Upper lobe of left lung (tissue), 6 donors: ENCODE measurements around the gene IL16. TPM values are rescaled to one million over a fixed set of nuclear protein-coding genes. Genes with fewer than 3 reads are reported as not detected.

Source experiments
- ATAC-seq, 2 donors: fragments of 200-7000 bp; cut with Tn5 transposase; one replicate each; pipeline ENCODE4 v1.9.1; 2022; ENCODE audit warnings: mild to moderate bottlenecking in 2 of 2, moderate library complexity in 2 of 2; ENCODE audit not compliant: low FRiP score in 2 of 2
- DNase-seq, 2 donors: peaks; one replicate each; pipeline ENCODE4 v3.0.0-alpha.2; 2019 to 2020
- H3K27ac ChIP-seq, 4 donors: fragments of 200-600 bp; sonication (generic); one replicate each; pipeline ENCODE4 v1.5.1; 2016 to 2019
- H3K27me3 ChIP-seq, 4 donors: fragments of 200-600 bp; sonication (generic); one replicate each; pipeline ENCODE4 v1.5.1; 2017 to 2019
- H3K36me3 ChIP-seq, 4 donors: fragments of 200-600 bp; sonication (generic); one replicate each; pipeline ENCODE4 v1.5.1; 2016 to 2019
- H3K4me1 ChIP-seq, 4 donors: fragments of 200-600 bp; sonication (generic); one replicate each; pipeline ENCODE4 v1.5.1; 2018 to 2019
- H3K4me3 ChIP-seq, 4 donors: fragments of 200-600 bp; sonication (generic); one replicate each; pipeline ENCODE4 v1.5.1; 2017 to 2019; ENCODE audit warnings: mild to moderate bottlenecking in 2 of 4, moderate library complexity in 1 of 4
- H3K9me3 ChIP-seq, 4 donors: fragments of 200-600 bp; sonication (generic); one replicate each; pipeline ENCODE4 v1.5.1; 2018 to 2019
- CTCF ChIP-seq, 6 experiments: fragments of 450-650 bp in 4 of 6; fragments of 200-600 bp in 2 of 6; sonication (generic) in 2 of 6; IDR thresholded peaks; one replicate each; pipeline ENCODE4 v1.5.1; 2016 to 2019; ENCODE audit warnings: antibody characterized with exemption in 6 of 6
- EP300 ChIP-seq, 4 donors: sonication (generic); formaldehyde crosslinking; IDR thresholded peaks; one replicate each; pipeline ENCODE4 v1.5.1; 2017; ENCODE audit warnings: antibody characterized with exemption in 4 of 4, control low read depth in 2 of 4
- POLR2A ChIP-seq, 4 donors: fragments of 450-650 bp; IDR thresholded peaks; one replicate each; pipeline ENCODE4 v1.5.1; 2016 to 2017; ENCODE audit warnings: antibody characterized with exemption in 4 of 4, mild to moderate bottlenecking in 2 of 4
- POLR2AphosphoS5 ChIP-seq, 2 donors: sonication (generic); formaldehyde crosslinking; IDR thresholded peaks; one replicate each; pipeline ENCODE4 v1.5.1; 2017; ENCODE audit warnings: antibody characterized with exemption in 2 of 2
- WGBS, 2 donors: methylation state at CpG; one replicate each; pipeline ENCODE4 v1.1.5; 2017 to 2018; 5-methylcytosine and 5-hydroxymethylcytosine counted together
- total RNA-seq, 6 donors: library from RNA; depleted of rRNA in 4 of 6; stranded (reverse); fragments of >200 nt in 4 of 6; gene quantifications; one replicate each; pipeline versions ENCODE4 v1.1.0 to v1.2.1, GENCODE V29; 2016 to 2021
- donor health status: DM: no; HTN: no; CAD: no; lungs with moderate emphysema.
- donor health status: DM: no; HTN: yes; CAD: no; lungs with severe emphysema.

Gene IL16
- total RNA-seq, 6 donors from 2014 or later, result 18.9 to 102 (median 31.8) TPM

GRCh38 chr15:81184188-81184587 lies 12.5 kb upstream of the IL16 start:
- H3K36me3 ChIP-seq, result no peaks in the 10 kb centered on the region
- DNase-seq, result peak in 1 of 2 donors; percentile 47
- H3K27me3 ChIP-seq, result no peaks in the 10 kb centered on the region
- ATAC-seq, result peak; percentile 64 to 74
- TF ChIP-seq EP300 (IDR thresholded peaks at IDR 0.05) (no peak), POLR2A (IDR thresholded peaks at IDR 0.05) (peak in 1 of 4 donors; percentile 32), POLR2AphosphoS5 (IDR thresholded peaks at IDR 0.05) (peak; percentile 69 to 73), CTCF (IDR thresholded peaks at IDR 0.05) (no peak)
- no peaks in the 10 kb centered on the region for H3K9me3 ChIP-seq
- 47 to 67% methylated on average over 5 of the region's 5 CpGs for WGBS, 2 donors
- peak overlapping the region in 3 of 4 donors; percentile 25 to 41 (median 32) for H3K4me3 ChIP-seq
- peaks cover 0 to 4% (median 0%) of the 10 kb centered on the region in 4 donors for H3K4me1 ChIP-seq
- H3K27ac ChIP-seq, result peak overlapping the region; percentile 24 to 70 (median 56)

- Histone ChIP-seq H3K4me1 (peaks cover 0 to 4% (median 2%) of the 10 kb centered on the region in 4 donors), H3K4me3 (no peak overlapping the region), H3K27ac (peak overlapping the region in 3 of 4 donors; percentile 44 to 51 (median 50)), H3K27me3 (no peaks in the 10 kb centered on the region), H3K36me3 (no peaks in the 10 kb centered on the region), H3K9me3 (no peaks in the 10 kb centered on the region)
- 76 to 85% methylated on average over 5 of the region's 5 CpGs for WGBS, 2 donors
- ATAC-seq (no peak), DNase-seq (no peak)
- TF ChIP-seq EP300 (IDR thresholded peaks at IDR 0.05) (no peak), POLR2A (IDR thresholded peaks at IDR 0.05) (no peak), CTCF (IDR thresholded peaks at IDR 0.05) (no peak), POLR2AphosphoS5 (IDR thresholded peaks at IDR 0.05) (no peak)
Measured at GRCh38 chr15:81185631-81186295, 10.9 kb upstream of the IL16 start.

GRCh38 chr15:81188354-81188753 lies 8.3 kb upstream of the IL16 start:
- peaks cover 0 to 4% (median 0%) of the 10 kb centered on the region in 4 donors for H3K4me1 ChIP-seq
- H3K9me3 ChIP-seq, result no peaks in the 10 kb centered on the region
- no peak overlapping the region for H3K4me3 ChIP-seq
- no peak for TF ChIP-seq CTCF (IDR thresholded peaks at IDR 0.05)
- TF ChIP-seq POLR2A (IDR thresholded peaks at IDR 0.05), result no peak
- TF ChIP-seq EP300 (IDR thresholded peaks at IDR 0.05), result no peak
- TF ChIP-seq POLR2AphosphoS5 (IDR thresholded peaks at IDR 0.05), result no peak
- WGBS, 2 donors, result 85 to 89% methylated on average over 8 of the region's 8 CpGs
- peak overlapping the region in 2 of 4 donors; percentile 29 to 44 for H3K27ac ChIP-seq
- DNase-seq, result no peak
- H3K27me3 ChIP-seq, result no peaks in the 10 kb centered on the region
- ATAC-seq, result no peak
- no peaks in the 10 kb centered on the region for H3K36me3 ChIP-seq

GRCh38 chr15:81189583-81190283 lies 6.9 kb upstream of the IL16 start:
- TF ChIP-seq CTCF (IDR thresholded peaks at IDR 0.05), result no peak
- TF ChIP-seq POLR2AphosphoS5 (IDR thresholded peaks at IDR 0.05), result peak; percentile 66 to 74
- no peak for TF ChIP-seq EP300 (IDR thresholded peaks at IDR 0.05)
- TF ChIP-seq POLR2A (IDR thresholded peaks at IDR 0.05), result no peak
- no peaks in the 10 kb centered on the region for H3K27me3 ChIP-seq
- no peaks in the 10 kb centered on the region for H3K9me3 ChIP-seq
- peak; percentile 82 to 87 for ATAC-seq
- H3K4me3 ChIP-seq, result no peak overlapping the region
- DNase-seq, result peak; percentile 42 to 83
- no peaks in the 10 kb centered on the region for H3K36me3 ChIP-seq
- H3K27ac ChIP-seq, result peak overlapping the region in 3 of 4 donors; percentile 67 to 80 (median 70)
- peaks cover 0 to 6% (median 3%) of the 10 kb centered on the region in 4 donors for H3K4me1 ChIP-seq
- 55 to 64% methylated on average over 10 to 11 of the region's 11 CpGs for WGBS, 2 donors
